ENCODE data around the gene STK35.

DNA sequence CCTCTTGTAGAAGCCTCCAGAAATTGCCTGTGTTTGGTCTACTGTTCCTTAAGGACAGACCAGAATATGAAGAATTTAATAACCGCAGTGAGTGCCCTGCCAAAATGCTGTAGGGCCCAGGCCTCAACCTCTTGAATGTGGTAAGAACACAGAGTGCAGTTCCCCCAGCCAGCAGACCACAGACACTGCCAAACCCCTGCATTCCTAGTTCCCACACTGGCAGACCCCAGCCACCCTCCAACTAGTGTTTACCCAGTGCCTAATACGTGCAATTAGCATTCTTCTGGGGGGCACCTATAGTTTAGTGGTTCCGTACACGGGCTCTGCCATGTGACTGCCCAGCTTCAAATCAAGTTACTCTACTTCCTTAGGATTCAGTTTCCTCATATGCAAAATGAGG lies 51.7 kb downstream of the STK35 start:
- TF ChIP-seq, protein P1, sequence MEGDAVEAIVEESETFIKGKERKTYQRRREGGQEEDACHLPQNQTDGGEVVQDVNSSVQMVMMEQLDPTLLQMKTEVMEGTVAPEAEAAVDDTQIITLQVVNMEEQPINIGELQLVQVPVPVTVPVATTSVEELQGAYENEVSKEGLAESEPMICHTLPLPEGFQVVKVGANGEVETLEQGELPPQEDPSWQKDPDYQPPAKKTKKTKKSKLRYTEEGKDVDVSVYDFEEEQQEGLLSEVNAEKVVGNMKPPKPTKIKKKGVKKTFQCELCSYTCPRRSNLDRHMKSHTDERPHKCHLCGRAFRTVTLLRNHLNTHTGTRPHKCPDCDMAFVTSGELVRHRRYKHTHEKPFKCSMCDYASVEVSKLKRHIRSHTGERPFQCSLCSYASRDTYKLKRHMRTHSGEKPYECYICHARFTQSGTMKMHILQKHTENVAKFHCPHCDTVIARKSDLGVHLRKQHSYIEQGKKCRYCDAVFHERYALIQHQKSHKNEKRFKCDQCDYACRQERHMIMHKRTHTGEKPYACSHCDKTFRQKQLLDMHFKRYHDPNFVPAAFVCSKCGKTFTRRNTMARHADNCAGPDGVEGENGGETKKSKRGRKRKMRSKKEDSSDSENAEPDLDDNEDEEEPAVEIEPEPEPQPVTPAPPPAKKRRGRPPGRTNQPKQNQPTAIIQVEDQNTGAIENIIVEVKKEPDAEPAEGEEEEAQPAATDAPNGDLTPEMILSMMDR (IDR thresholded peaks at IDR 0.05), result no peak
- TF ChIP-seq ZFX (IDR thresholded peaks at IDR 0.05; ENCODE audit: borderline replicate concordance), result no peak
